K562 (cell line): ENCODE results near the gene CSNK1A1. TPM values are rescaled to one million over a fixed set of nuclear protein-coding genes. Genes with fewer than 3 reads are reported as not detected.
A peak's percentile ranks its signal among the peaks of the same experiment; 100 is the strongest.

Experiments
- BMI1 ChIP-seq: fragments of 150-350 bp; IDR thresholded peaks from 2 replicates; pipeline ENCODE4 v1.6.1; 2014; ENCODE audit warnings: low read length
- BRD4 ChIP-seq: fragments of 200-600 bp; sonication (generic); IDR thresholded peaks from 2 replicates; pipeline ENCODE4 v1.6.1; 2017; ENCODE audit warnings: inconsistent platforms
- CBX3 ChIP-seq, 2 experiments: IDR thresholded peaks; 1 replicate in 1 of 2; 2 replicates in 1 of 2; pipeline ENCODE4 v1.6.1; 2012; ENCODE audit warnings: inconsistent platforms in 2 of 2, low read length in 2 of 2, borderline replicate concordance in 1 of 2, control low read depth in 1 of 2
- EP300 ChIP-seq: IDR thresholded peaks from 2 replicates; pipeline ENCODE4 v1.6.1; 2012; ENCODE audit warnings: low read length, improper control_type of control experiment
- EP400 ChIP-seq: fragments of 450-650 bp; IDR thresholded peaks from 2 replicates; pipeline ENCODE4 v1.6.1; 2017; ENCODE audit warnings: antibody characterized with exemption, mild to moderate bottlenecking, moderate library complexity
- ETV1 ChIP-seq: fragments of 450-650 bp; conservative IDR thresholded peaks from 2 replicates; pipeline ENCODE4 v1.6.1; 2016; ENCODE audit warnings: missing genetic modification characterization, control low read depth, low read depth, missing compliant biosample characterization
- FOS ChIP-seq: IDR thresholded peaks from 3 replicates; pipeline ENCODE4 v1.6.1; 2011; ENCODE audit not compliant: insufficient read length; ENCODE audit errors: extremely low read depth
- L3MBTL2 ChIP-seq: fragments of 450-650 bp; IDR thresholded peaks from 2 replicates; pipeline ENCODE4 v1.6.1; 2016; ENCODE audit warnings: mild to moderate bottlenecking, moderate library complexity
- PCBP1 ChIP-seq: fragments of 200-400 bp; formaldehyde crosslinking; IDR thresholded peaks from 2 replicates; pipeline ENCODE4 v1.6.1; 2018; ENCODE audit warnings: mild to moderate bottlenecking, low read depth, low read length; ENCODE audit not compliant: poor library complexity, severe bottlenecking
- PML ChIP-seq: IDR thresholded peaks from 2 replicates; pipeline ENCODE4 v1.6.1; 2012; ENCODE audit warnings: low read length, inconsistent platforms
- SAFB2 ChIP-seq: fragments of 200-400 bp; formaldehyde crosslinking; IDR thresholded peaks from 2 replicates; pipeline ENCODE4 v1.6.1; 2018; ENCODE audit warnings: borderline replicate concordance, low read length, low read depth, moderate library complexity; ENCODE audit not compliant: severe bottlenecking
- SIX5 ChIP-seq, 2 experiments: IDR thresholded peaks; 2 replicates each; pipeline ENCODE4 v1.6.1; 2011; ENCODE audit warnings: low read length in 2 of 2, borderline replicate concordance in 1 of 2, low read depth in 1 of 2, mild to moderate bottlenecking in 1 of 2, moderate library complexity in 1 of 2; ENCODE audit not compliant: insufficient read depth in 1 of 2
- SMAD4 ChIP-seq: fragments of 250-450 bp; sonication (Bioruptor Pico); conservative IDR thresholded peaks from 2 replicates; pipeline ENCODE4 v1.8.0; 2021; ENCODE audit warnings: inconsistent platforms, mild to moderate bottlenecking, moderate library complexity
- SNRNP70 ChIP-seq: fragments of 200-400 bp; formaldehyde crosslinking; optimal IDR thresholded peaks from 2 replicates; pipeline ENCODE3; 2017; ENCODE audit warnings: low read depth, low read length
- SOX6 ChIP-seq: fragments of 450-650 bp; IDR thresholded peaks from 2 replicates; pipeline ENCODE4 v1.6.1; 2014; ENCODE audit warnings: mild to moderate bottlenecking
- TAF1 ChIP-seq: IDR thresholded peaks from 2 replicates; pipeline ENCODE4 v1.6.1; 2011; ENCODE audit warnings: mild to moderate bottlenecking, low read length, moderate library complexity; ENCODE audit not compliant: insufficient read depth, control insufficient read depth, severe bottlenecking; ENCODE audit errors: extremely low read depth
- TCF3 ChIP-seq: sonication (generic); formaldehyde crosslinking; IDR thresholded peaks from 2 replicates; pipeline ENCODE4 v1.4.0; 2020; ENCODE audit warnings: mild to moderate bottlenecking, missing genetic modification reagents
- TEAD1 ChIP-seq, 2 experiments: fragments of 450-650 bp in 1 of 2; sonication (generic) in 1 of 2; formaldehyde crosslinking; IDR thresholded peaks; 2 replicates each; pipeline versions ENCODE4 v1.4.0 to v1.8.0; 2020 to 2022; ENCODE audit warnings: mild to moderate bottlenecking in 2 of 2, missing genetic modification reagents in 1 of 2
- WHSC1 ChIP-seq: IDR thresholded peaks from one replicate; pipeline ENCODE4 v1.6.1; 2012; ENCODE audit warnings: low read length, control low read depth, inconsistent platforms
- ZNF311 ChIP-seq: fragments of 250-450 bp; sonication (Bioruptor Pico); IDR thresholded peaks from 2 replicates; pipeline ENCODE4 v1.4.0; 2020; ENCODE audit warnings: mild to moderate bottlenecking, moderate library complexity
- ZNF696 ChIP-seq: fragments of 250-450 bp; sonication (Bioruptor Pico); conservative IDR thresholded peaks from 2 replicates; pipeline ENCODE4 v1.4.0; 2020; ENCODE audit warnings: mild to moderate bottlenecking, moderate library complexity
- polyA plus RNA-seq, 8 experiments: library from polyadenylated mRNA; depleted of rRNA in 4 of 8; stranded (reverse) in 5 of 8; unstranded in 3 of 8; fragments of >200 nt; fragmentation: Nextera tagmentation in 2 of 8; fragmentation: Illumina TruSeq in 1 of 8; extraction: Ambion mirVana in 2 of 8; extraction: Trizol in 1 of 8; gene quantifications; 2 replicates each; pipeline versions ENCODE4 v1.2.1 to v1.2.3, GENCODE V29; 2011 to 2014; ENCODE audit warnings: inconsistent platforms in 1 of 8, missing spikeins in 1 of 8
- total RNA-seq, 7 experiments: library from RNA; depleted of rRNA in 6 of 7; stranded (reverse); fragments of >200 nt in 6 of 7; fragmentation: Illumina TruSeq in 2 of 7; extraction: Trizol in 2 of 7; gene quantifications; 2 replicates each; pipeline versions ENCODE4 v1.2.1 to v1.2.3, GENCODE V29; 2011 to 2021; ENCODE audit warnings: low replicate concordance in 1 of 7
- TF ChIP-seq, protein P1 (sequence below), 2 experiments: fragments of 250-450 bp in 1 of 2; fragments of 450-650 bp in 1 of 2; sonication (Bioruptor Pico) in 1 of 2; IDR thresholded peaks; 2 replicates each; pipeline versions ENCODE4 v1.6.1 to v1.8.0; 2016 to 2021; ENCODE audit warnings: mild to moderate bottlenecking in 2 of 2, moderate library complexity in 2 of 2, missing compliant biosample characterization in 1 of 2, missing genetic modification characterization in 1 of 2
- TF ChIP-seq, protein P2 (sequence below): fragments of 250-450 bp; sonication (Bioruptor Pico); IDR thresholded peaks from 2 replicates; pipeline ENCODE4 v1.4.0; 2020; ENCODE audit warnings: borderline replicate concordance
- TF ChIP-seq, protein P3 (sequence below): sonication (generic); formaldehyde crosslinking; IDR thresholded peaks from 2 replicates; pipeline ENCODE4 v1.8.1; 2023; ENCODE audit warnings: mild to moderate bottlenecking, missing genetic modification reagents

CSNK1A1 gene
- total and polyA plus RNA-seq, 9 of the 15 experiments (the other 6 are each of a cell fraction or from before 2014, with no cell fraction given): 49.1 to 196 (median 154) TPM

DNA sequence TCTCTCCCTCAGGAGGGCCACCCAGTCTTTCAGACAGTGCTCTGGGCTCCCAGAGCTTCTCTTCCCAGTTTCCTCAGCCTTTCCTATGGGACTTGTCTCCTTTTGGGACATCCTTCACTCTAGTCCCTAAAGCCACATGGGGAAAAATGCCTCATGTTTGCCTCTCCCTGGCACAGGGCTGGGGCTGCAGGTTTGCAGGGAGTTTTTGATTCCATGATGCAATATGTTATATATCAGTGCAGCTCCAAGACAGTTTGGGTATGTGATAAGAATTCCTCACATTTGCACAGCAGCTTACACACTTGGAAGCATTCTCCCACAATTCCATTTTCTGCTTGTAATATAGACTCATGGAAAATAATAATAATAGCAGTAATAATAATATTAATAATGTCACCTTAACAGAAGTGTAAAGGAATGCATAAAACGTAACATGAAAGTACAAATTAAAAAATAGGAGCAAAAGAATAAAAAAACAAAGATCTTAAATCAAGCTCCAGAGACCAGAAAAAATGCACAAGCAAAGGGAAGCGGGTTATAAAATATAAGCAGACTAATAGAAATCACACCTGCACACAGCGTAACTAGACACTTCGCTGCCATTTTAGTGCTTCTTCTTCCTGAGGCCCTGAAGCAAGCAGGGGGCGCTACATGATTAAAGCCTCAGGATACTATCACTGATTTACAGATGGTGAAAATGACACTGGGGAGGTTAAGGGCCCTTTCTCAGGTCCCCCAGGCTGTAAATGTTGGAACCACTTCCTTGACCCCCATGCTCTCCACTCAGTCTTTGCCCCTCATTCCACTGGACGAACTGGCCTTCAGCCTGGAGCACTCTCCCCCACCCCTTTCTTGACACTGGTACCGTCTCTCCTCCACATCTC lies 102.2 kb downstream of the CSNK1A1 start (continued):
- TF ChIP-seq CBX3 (IDR thresholded peaks at IDR 0.05; ENCODE audit: borderline replicate concordance in 1 of 2, low read length in 2 of 2): peak in 1 of 2 experiments; percentile 54; a peak in 1 of 3 replicates
- peak; percentile 24; the same call in 1 of the 2 replicates for TF ChIP-seq EP400
- TF ChIP-seq, protein P1, sequence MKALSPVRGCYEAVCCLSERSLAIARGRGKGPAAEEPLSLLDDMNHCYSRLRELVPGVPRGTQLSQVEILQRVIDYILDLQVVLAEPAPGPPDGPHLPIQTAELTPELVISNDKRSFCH (CRISPR knock-in tag; IDR thresholded peaks at IDR 0.05): no peak
- TF ChIP-seq, protein P1 (tag; IDR thresholded peaks at IDR 0.05): no peak
- TF ChIP-seq BMI1: no peak
- no peak for TF ChIP-seq FOS
- TF ChIP-seq, protein P2, sequence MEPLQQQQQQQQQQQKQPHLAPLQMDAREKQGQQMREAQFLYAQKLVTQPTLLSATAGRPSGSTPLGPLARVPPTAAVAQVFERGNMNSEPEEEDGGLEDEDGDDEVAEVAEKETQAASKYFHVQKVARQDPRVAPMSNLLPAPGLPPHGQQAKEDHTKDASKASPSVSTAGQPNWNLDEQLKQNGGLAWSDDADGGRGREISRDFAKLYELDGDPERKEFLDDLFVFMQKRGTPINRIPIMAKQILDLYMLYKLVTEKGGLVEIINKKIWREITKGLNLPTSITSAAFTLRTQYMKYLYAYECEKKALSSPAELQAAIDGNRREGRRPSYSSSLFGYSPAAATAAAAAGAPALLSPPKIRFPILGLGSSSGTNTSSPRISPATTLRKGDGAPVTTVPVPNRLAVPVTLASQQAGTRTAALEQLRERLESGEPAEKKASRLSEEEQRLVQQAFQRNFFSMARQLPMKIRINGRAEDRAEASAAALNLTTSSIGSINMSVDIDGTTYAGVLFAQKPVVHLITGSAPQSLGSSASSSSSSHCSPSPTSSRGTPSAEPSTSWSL (CRISPR knock-in tag): no peak
- TF ChIP-seq, protein P3, sequence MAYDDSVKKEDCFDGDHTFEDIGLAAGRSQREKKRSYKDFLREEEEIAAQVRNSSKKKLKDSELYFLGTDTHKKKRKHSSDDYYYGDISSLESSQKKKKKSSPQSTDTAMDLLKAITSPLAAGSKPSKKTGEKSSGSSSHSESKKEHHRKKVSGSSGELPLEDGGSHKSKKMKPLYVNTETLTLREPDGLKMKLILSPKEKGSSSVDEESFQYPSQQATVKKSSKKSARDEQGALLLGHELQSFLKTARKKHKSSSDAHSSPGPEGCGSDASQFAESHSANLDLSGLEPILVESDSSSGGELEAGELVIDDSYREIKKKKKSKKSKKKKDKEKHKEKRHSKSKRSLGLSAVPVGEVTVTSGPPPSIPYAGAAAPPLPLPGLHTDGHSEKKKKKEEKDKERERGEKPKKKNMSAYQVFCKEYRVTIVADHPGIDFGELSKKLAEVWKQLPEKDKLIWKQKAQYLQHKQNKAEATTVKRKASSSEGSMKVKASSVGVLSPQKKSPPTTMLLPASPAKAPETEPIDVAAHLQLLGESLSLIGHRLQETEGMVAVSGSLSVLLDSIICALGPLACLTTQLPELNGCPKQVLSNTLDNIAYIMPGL (CRISPR knock-in tag): no peak
- no peak for TF ChIP-seq ZNF696
- no peak for TF ChIP-seq ETV1 (tag)
- no peak for TF ChIP-seq SIX5 (IDR thresholded peaks at IDR 0.05; ENCODE audit: borderline replicate concordance in 1 of 2, insufficient read depth in 1 of 2, low read depth in 1 of 2, low read length in 2 of 2)
- TF ChIP-seq L3MBTL2: no peak
- no peak for TF ChIP-seq PML
- TF ChIP-seq PCBP1: no peak
- TF ChIP-seq TCF3 (CRISPR knock-in tag): peak; percentile 38; the same call in 1 of the 2 replicates
- no peak for TF ChIP-seq TAF1
- no peak for TF ChIP-seq ZNF311
- TF ChIP-seq WHSC1: no peak
- no peak for TF ChIP-seq SNRNP70
- TF ChIP-seq TEAD1 (CRISPR knock-in tag; IDR thresholded peaks at IDR 0.05): 0 out of 4 replicates have a peak, but pooled peaks of 1 of the 2 experiments have one; percentile 23
- no peak; the same call in 1 of the 2 replicates for TF ChIP-seq EP300
- no peak for TF ChIP-seq SAFB2
- TF ChIP-seq BRD4: no peak
- no peak for TF ChIP-seq SMAD4 (CRISPR knock-in tag)
- TF ChIP-seq SOX6: no peak
